NCI-H1105 (cell line): ENCODE measurements around the gene ARHGAP33.
"Not testable (repeated sequence)": the region's sequence is repeated elsewhere in the genome, so short reads cannot be mapped to it uniquely, and the experiment has no call there.

Experiments
- DNase-seq: peaks from one replicate; lab custom pipeline; 2025; lab: John Stamatoyannopoulos, UW

The ARHGAP33 gene

DNA sequence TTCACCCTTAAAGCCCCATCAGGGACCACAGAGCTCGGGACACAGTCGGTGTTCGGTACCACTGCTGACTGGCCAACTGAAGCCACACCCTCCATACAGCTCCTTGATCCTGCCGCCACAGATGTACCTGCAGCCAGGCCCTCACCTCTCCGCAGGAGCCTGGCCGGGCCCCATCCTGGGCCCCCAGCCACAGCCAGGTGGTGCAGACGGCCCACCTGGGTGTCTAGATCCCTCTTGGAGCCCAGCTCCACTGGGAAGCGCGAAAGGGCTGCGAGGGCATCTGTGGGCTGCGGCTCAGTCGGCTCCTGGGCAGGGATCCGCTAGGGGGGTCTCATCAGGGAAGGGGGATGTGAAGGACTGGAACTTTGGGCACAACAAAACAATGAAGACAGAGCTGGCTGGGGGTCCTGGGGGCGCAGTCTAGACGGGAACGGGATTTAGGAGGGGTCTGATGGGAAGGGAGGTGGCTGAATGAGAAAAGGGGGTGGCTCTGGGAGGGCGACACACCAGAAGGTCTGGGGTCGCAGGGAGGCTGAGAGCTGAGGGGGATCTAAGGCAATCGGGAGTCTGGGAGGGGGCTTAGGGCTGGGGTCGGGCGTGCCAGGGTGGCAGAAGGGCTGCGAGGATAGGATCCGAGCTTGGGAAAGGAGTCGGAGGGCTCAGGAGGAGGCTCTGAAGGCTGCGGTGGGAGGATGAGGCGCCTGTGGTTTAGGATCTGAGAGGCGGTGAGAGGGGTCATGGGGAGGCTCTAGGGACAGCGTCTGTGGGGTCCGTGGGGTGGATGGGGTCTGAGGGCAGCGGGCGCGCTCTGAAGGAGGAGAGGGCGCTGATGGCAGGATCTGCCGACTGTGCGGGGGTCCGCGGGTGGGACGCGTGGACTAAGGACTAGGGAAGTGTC, 21.5 kb downstream of the ARHGAP33 start:
- no peak for DNase-seq

- no peak for DNase-seq
Observed at GRCh38 chr19:35797663-35798062, 22.3 kb downstream of the ARHGAP33 start.

DNA sequence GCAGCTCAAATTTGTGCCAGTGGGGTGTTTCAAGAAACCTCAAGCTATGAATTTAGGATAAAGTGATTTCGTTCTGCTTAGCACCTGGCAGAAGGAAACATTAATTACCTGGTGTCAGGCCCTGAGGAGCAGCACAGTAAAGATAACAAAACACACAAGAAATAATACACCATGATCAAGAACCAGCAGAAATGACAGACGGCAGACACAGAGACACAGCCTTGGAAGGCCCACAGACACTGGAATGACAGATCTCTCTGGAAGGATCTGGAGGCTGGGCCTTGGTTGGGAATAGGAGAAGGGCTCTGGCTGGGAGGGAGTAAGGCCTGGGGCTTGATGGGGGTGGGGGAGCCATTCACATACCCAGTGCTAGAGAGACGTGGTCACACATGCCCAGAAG, 26.5 kb downstream of the ARHGAP33 start:
- DNase-seq: no peak

- peak; percentile 19 for DNase-seq
Observed at GRCh38 chr19:35805526-35806102, 30.2 kb downstream of the ARHGAP33 start.

DNA sequence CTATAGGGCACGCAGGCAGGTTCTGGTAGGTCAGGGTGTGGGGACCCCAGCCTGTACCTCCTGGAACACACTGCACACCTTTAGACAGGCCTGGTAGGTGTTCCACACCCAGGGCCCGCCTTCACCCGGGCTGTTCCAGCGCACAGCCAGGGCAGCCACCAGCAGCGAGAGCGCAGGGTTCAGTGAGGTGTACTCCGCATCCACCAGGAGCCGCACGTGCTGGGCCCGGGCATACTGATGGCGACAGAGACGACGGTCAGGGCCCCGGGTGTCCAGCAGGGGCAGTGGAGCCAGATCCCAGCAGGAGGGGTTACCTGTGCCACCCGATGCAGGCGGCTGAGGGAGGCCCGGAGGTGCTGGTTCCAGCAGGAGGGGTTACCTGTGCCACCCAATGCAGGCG, 31.2 kb downstream of the ARHGAP33 start:
- DNase-seq: no peak

DNA sequence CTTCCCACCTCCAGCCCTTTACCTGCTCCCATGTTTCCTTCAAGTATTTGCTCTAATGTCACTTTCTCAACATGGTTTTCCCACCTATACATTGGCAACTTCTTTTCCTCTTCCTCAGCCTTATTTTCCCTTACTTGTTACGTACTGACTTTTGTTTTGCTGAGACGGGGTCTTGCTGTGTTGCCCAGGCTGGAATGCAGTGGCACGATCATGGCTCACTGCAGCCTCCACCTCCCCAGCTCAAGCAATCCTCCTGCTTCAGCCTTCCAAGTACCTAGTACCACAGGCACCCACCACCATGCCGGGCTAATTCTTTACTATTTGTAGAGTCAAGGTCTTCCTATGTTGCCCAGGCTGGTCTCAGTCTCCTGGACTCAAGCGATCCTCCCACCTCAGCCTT, 32.3 kb downstream of the ARHGAP33 start:
- DNase-seq: no peak

- no peak for DNase-seq
Observed at GRCh38 chr19:35811317-35812219, 36.2 kb downstream of the ARHGAP33 start.

DNA sequence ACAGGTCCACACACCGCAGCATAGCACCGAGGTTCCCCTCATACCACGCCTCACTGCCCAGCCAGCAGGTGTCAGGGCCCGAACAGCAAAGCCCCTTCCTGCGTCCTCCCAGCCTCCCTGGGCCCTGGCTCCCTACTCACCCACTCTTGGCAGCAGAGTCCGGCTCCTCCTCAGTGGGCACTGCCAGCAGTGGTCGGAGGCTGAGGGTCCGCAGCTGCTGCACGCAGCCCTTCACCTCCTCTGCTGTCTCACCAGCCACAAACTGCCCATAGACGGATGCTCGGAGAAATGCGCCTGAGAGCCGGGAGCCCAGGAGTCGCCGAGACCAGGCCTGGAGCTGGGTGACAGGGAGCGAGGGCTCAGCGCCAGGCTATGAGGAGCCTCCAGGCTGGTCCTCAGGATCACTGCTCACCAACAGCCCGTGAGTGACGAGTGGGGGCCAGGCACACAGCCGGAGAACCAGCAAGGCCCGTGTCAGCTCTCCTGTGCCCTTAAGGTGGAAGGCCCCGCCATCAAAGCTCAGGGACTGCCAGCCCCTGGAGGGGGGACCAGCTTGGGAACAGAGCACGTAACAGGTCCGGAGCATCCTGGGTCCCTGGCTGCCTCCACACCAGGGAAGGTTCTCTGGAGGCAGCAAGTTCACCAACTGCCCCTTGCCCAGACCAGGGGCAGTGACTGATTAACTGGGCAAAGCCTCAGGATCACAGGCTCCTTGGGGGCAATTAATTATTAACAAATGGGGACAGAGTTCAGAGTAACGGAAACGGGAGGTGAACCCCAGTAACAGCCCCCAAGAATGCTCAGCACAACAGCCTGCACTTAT, 37.1 kb downstream of the ARHGAP33 start, which contains the start of gene PRODH2:
Gene PRODH2 (minus strand): TSS at position 626 of the 823 bp plus-strand sequence. CDS start 40 bp downstream, at position 586.
- DNase-seq: no peak

GRCh38 chr19:35813043-35813890, 37.9 kb downstream of the ARHGAP33 start:
- no peak for DNase-seq

- no peak for DNase-seq
Observed at GRCh38 chr19:35816262-35816661, 40.9 kb downstream of the ARHGAP33 start.

DNA sequence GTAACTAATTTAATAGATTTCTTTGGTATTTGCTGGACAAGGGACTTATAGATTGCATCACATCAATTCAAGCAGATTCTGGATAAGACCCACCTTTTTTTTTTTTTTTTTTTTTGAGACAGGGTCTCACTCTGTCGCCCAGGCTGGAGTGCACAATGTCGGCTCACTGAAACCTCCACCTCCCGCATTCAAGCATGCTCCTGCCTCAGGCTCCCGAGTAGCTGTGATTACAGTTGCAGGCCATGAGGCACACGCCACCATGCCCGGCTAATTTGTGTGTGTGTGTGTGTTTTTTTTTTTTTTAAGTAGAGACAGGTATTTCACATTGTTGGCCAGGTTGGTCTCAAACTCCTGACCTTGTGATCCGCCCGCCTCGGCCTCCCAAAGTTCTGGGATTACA, 41.5 kb downstream of the ARHGAP33 start:
- DNase-seq: no peak

DNA sequence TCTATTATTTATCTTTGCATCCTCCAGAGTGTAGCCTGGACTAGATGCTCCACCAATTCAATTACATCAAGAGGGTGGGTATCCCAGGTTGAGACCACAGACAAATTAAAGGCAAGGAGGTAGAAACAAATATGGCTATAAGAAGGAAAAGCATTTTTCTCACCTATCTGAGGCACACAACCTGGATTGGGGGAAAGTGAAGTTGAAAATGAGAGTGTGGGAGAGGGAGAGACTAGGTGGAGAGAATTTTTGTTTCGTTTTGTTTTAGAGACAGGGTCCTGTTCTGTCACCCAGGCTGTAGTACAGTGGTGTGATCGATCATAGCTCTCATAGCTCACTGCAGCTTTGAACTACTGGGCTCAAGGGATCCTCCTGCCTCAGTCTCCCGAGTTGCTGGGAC, 43.1 kb downstream of the ARHGAP33 start:
- no peak for DNase-seq

DNA sequence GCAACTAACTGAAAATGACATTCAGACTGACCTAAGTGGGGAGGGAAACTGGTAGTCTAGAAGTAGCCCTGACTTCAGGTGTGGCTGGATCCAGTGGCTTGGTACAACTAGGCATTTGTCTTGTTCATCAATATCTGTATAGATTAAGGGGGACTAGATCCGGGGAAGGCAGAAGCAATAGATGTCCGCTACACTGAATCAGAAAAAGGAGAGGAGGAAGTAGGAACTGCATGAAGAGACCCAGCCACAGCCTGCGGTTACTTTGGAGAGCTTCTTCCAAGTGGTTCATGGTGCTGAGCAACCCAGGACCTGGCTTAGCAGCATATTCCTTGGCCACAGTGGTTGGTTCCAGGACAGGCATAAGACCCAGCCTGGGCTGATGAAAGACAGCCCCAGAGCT, 47.2 kb downstream of the ARHGAP33 start:
- DNase-seq: no peak

DNA sequence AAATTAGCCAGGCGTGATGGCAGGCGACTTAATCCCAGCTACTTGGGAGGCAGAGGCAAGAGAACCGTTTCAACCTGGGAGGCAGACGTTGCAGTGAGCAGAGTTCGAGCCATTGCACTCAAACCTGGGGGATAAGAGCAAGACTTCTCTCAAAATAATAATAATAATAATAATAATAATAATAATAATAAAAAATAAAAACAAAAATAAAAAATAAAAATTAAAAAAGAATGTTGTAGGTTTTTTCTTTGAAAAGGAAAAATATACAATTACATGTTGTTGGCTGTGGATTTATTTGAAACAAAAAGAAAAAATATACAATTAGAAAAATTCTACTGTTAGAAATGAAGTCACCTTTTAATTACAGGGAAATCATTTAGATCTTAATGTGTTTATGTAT, 48.8 kb downstream of the ARHGAP33 start:
- DNase-seq: no peak

DNA sequence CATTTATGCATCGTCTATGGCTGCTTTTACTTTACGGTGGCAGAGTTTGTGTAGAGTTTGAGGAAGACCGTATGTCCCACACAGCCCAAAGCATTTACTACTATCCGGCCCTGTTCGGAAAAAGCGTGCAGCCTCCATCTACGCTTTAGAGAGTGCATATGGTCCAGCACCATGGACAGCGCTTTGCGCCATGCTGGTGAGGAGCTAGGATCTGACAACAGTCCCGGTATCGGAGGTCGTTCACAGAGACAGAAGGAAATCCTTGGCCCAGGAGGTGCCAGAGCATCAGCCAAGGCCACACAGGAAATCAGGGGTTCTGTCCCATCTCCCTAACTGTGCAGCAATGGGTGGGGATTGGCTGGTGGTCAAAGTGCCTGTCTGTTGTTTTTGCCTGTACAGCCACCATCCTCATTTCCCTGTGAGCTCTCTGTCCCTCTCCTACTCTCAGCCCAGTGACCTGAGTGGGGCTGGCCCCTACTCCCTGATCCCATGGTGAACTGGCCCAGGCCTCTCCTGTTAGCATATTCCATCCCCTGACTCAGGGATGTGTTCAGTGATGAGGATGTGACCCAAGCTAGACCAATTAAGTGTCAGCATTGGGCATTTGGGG, 53.4 kb downstream of the ARHGAP33 start:
- no peak for DNase-seq

DNA sequence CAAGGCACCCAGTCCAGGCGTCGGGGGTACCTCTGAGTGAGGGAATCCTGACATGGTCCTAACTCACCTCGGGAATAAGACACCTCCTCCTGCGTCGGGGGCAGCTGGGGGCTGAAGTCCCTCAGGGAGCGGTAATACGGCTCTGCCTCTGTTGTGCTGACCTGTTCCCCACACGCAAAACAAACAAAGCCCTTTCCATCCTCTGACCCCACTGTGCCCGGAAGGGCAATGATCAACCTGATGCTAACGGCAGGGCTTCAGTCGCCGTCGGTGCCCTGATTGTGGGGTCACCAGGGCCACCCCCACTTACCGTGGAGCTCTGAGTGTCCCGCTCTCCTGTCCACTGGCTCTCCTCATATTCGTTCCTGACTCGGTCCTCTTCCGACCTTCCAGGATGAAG, 55.6 kb downstream of the ARHGAP33 start:
- no peak for DNase-seq

GRCh38 chr19:35832054-35832453, 56.7 kb downstream of the ARHGAP33 start:
- no peak for DNase-seq

DNA sequence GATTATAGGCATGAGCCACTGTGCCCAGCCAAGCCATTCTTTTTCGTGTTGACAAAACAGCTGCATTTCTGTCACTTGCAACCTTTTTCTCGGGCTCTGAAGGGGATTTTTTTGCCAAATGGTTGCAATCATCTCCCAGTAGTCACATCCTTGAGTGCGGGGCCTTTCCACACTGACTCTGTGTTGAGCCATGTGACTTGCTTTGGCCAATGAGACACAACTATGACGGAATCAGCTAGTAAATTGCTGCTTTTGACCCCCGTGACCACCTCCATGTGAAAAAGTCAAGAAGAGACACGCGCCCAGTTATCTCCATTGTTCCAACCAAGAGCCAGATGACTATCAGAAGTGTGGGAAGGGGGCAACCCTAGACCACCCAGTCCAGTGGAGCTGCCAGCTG, 58.6 kb downstream of the ARHGAP33 start:
- no peak for DNase-seq

DNA sequence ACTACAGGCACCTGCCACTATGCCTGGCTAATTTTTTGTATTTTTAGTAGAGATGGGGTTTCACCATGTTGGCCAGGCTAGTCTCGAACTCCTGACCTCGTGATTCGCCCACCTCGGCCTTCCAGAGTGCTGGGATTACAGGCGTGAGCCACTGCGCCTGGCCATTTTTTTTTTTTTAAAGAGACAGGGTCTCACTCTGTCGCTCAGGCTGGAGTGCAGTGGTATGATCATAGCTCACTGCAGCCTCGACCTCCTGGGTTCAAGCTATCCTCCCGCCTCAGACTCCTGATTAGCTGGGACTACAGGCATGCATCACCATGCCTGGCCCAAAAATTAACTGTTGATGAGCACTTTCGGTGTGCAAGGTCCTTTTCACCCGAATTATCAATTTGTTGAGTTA, 60.7 kb downstream of the ARHGAP33 start:
- not testable (repeated sequence) for DNase-seq
